Upper lobe of left lung (tissue), 6 donors: ENCODE data around the gene LOXL4. TPM values are rescaled to one million over a fixed set of nuclear protein-coding genes. Genes with fewer than 3 reads are reported as not detected.

Experiments
- ATAC-seq, 2 donors: fragments of 200-7000 bp; cut with Tn5 transposase; one replicate each; pipeline ENCODE4 v1.9.1; 2022; ENCODE audit warnings: mild to moderate bottlenecking in 2 of 2, moderate library complexity in 2 of 2; ENCODE audit not compliant: low FRiP score in 2 of 2
- DNase-seq, 2 donors: peaks; one replicate each; pipeline ENCODE4 v3.0.0-alpha.2; 2019 to 2020
- H3K27ac ChIP-seq, 4 donors: fragments of 200-600 bp; sonication (generic); one replicate each; pipeline ENCODE4 v1.5.1; 2016 to 2019
- H3K27me3 ChIP-seq, 4 donors: fragments of 200-600 bp; sonication (generic); one replicate each; pipeline ENCODE4 v1.5.1; 2017 to 2019
- H3K36me3 ChIP-seq, 4 donors: fragments of 200-600 bp; sonication (generic); one replicate each; pipeline ENCODE4 v1.5.1; 2016 to 2019
- H3K4me1 ChIP-seq, 4 donors: fragments of 200-600 bp; sonication (generic); one replicate each; pipeline ENCODE4 v1.5.1; 2018 to 2019
- H3K4me3 ChIP-seq, 4 donors: fragments of 200-600 bp; sonication (generic); one replicate each; pipeline ENCODE4 v1.5.1; 2017 to 2019; ENCODE audit warnings: mild to moderate bottlenecking in 2 of 4, moderate library complexity in 1 of 4
- H3K9me3 ChIP-seq, 4 donors: fragments of 200-600 bp; sonication (generic); one replicate each; pipeline ENCODE4 v1.5.1; 2018 to 2019
- CTCF ChIP-seq, 6 experiments: fragments of 450-650 bp in 4 of 6; fragments of 200-600 bp in 2 of 6; sonication (generic) in 2 of 6; IDR thresholded peaks; one replicate each; pipeline ENCODE4 v1.5.1; 2016 to 2019; ENCODE audit warnings: antibody characterized with exemption in 6 of 6
- EP300 ChIP-seq, 4 donors: sonication (generic); formaldehyde crosslinking; IDR thresholded peaks; one replicate each; pipeline ENCODE4 v1.5.1; 2017; ENCODE audit warnings: antibody characterized with exemption in 4 of 4, control low read depth in 2 of 4
- POLR2A ChIP-seq, 4 donors: fragments of 450-650 bp; IDR thresholded peaks; one replicate each; pipeline ENCODE4 v1.5.1; 2016 to 2017; ENCODE audit warnings: antibody characterized with exemption in 4 of 4, mild to moderate bottlenecking in 2 of 4
- POLR2AphosphoS5 ChIP-seq, 2 donors: sonication (generic); formaldehyde crosslinking; IDR thresholded peaks; one replicate each; pipeline ENCODE4 v1.5.1; 2017; ENCODE audit warnings: antibody characterized with exemption in 2 of 2
- WGBS, 2 donors: methylation state at CpG; one replicate each; pipeline ENCODE4 v1.1.5; 2017 to 2018; 5-methylcytosine and 5-hydroxymethylcytosine counted together
- total RNA-seq, 6 donors: library from RNA; depleted of rRNA in 4 of 6; stranded (reverse); fragments of >200 nt in 4 of 6; gene quantifications; one replicate each; pipeline versions ENCODE4 v1.1.0 to v1.2.1, GENCODE V29; 2016 to 2021
- donor health status: DM: no; HTN: no; CAD: no; lungs with moderate emphysema.
- donor health status: DM: no; HTN: yes; CAD: no; lungs with severe emphysema.

Gene LOXL4
- total RNA-seq, 6 donors from 2014 or later: 3.9 to 6.8 (median 5.2) TPM

GRCh38 chr10:98300526-98301229 lies 32.7 kb upstream of the LOXL4 start:
- no peak for ATAC-seq
- Histone ChIP-seq H3K27ac (no peak overlapping the region), H3K27me3 (no peaks in the 10 kb centered on the region), H3K4me1 (peaks cover 0 to 7% (median under 1%) of the 10 kb centered on the region in 4 donors), H3K9me3 (no peaks in the 10 kb centered on the region), H3K4me3 (no peak overlapping the region), H3K36me3 (no peaks in the 10 kb centered on the region)
- 87 to 89% methylated on average over 7 of the region's 7 CpGs for WGBS, 2 donors
- TF ChIP-seq POLR2A (IDR thresholded peaks at IDR 0.05) (no peak), CTCF (IDR thresholded peaks at IDR 0.05) (no peak), POLR2AphosphoS5 (IDR thresholded peaks at IDR 0.05) (no peak), EP300 (IDR thresholded peaks at IDR 0.05) (no peak)
- DNase-seq: no peak

- no peaks in the 10 kb centered on the region for H3K27me3 ChIP-seq
- 63 to 67% methylated on average over 9 of the region's 9 CpGs for WGBS, 2 donors
These were observed 31.3 kb upstream of the LOXL4 start for GRCh38 chr10:98299341-98299740.

GRCh38 chr10:98296524-98296923 lies 28.5 kb upstream of the LOXL4 start:
- no peaks in the 10 kb centered on the region for H3K27me3 ChIP-seq
- TF ChIP-seq POLR2AphosphoS5 (IDR thresholded peaks at IDR 0.05): no peak
- no peak for TF ChIP-seq EP300 (IDR thresholded peaks at IDR 0.05)
- DNase-seq (no peak), ATAC-seq (no peak)
- H3K4me3 ChIP-seq: no peak overlapping the region
- no peak overlapping the region for H3K27ac ChIP-seq
- 83 to 94% methylated on average over 1 of the region's 1 CpG for whole genome bisulfite sequencing, 2 donors
- H3K4me1 ChIP-seq: peaks cover 0 to 5% (median 4%) of the 10 kb centered on the region in 4 donors
- no peaks in the 10 kb centered on the region for H3K36me3 ChIP-seq
- no peaks in the 10 kb centered on the region for H3K9me3 ChIP-seq

More at GRCh38 chr10:98299341-98299740, 31.3 kb upstream of the LOXL4 start:
- Histone ChIP-seq H3K4me3 (no peak overlapping the region), H3K9me3 (no peaks in the 10 kb centered on the region), H3K4me1 (peaks cover 0 to 8% (median 2%) of the 10 kb centered on the region in 4 donors), H3K27ac (no peak overlapping the region), H3K36me3 (no peaks in the 10 kb centered on the region)
- DNase-seq (no peak), ATAC-seq (no peak)
- TF ChIP-seq CTCF (IDR thresholded peaks at IDR 0.05): no peak
- no peak for TF ChIP-seq EP300 (IDR thresholded peaks at IDR 0.05)
- no peak for TF ChIP-seq POLR2AphosphoS5 (IDR thresholded peaks at IDR 0.05)
- TF ChIP-seq POLR2A (IDR thresholded peaks at IDR 0.05): no peak

- WGBS, 2 donors: 31 to 50% methylated on average over 5 of the region's 5 CpGs
- Histone ChIP-seq H3K27ac (no peak overlapping the region), H3K9me3 (no peaks in the 10 kb centered on the region), H3K4me1 (peaks cover 0 to 5% (median 4%) of the 10 kb centered on the region in 4 donors), H3K36me3 (no peaks in the 10 kb centered on the region), H3K27me3 (no peaks in the 10 kb centered on the region), H3K4me3 (no peak overlapping the region)
- DNase-seq: no peak
- TF ChIP-seq CTCF (IDR thresholded peaks at IDR 0.05): no peak
- TF ChIP-seq EP300 (IDR thresholded peaks at IDR 0.05): no peak
- TF ChIP-seq POLR2AphosphoS5 (IDR thresholded peaks at IDR 0.05): no peak
- no peak for TF ChIP-seq POLR2A (IDR thresholded peaks at IDR 0.05)
- peak in 1 of 2 donors; percentile 34 for ATAC-seq
These were observed 27.9 kb upstream of the LOXL4 start for GRCh38 chr10:98295907-98296306.

- no peak overlapping the region for H3K4me3 ChIP-seq
- no peak for TF ChIP-seq EP300 (IDR thresholded peaks at IDR 0.05)
- no peak for TF ChIP-seq CTCF (IDR thresholded peaks at IDR 0.05)
- TF ChIP-seq POLR2A (IDR thresholded peaks at IDR 0.05): no peak
- no peak for TF ChIP-seq POLR2AphosphoS5 (IDR thresholded peaks at IDR 0.05)
- no peaks in the 10 kb centered on the region for H3K9me3 ChIP-seq
- no peaks in the 10 kb centered on the region for H3K36me3 ChIP-seq
- 25 to 46% methylated on average over 4 of the region's 4 CpGs for WGBS, 2 donors
- no peak overlapping the region for H3K27ac ChIP-seq
- peaks cover 0 to 5% (median 4%) of the 10 kb centered on the region in 4 donors for H3K4me1 ChIP-seq
- peak in 1 of 2 donors; percentile 52 for ATAC-seq
- no peaks in the 10 kb centered on the region for H3K27me3 ChIP-seq
- no peak for DNase-seq
These were observed 27.4 kb upstream of the LOXL4 start for GRCh38 chr10:98295401-98295811.
